Esophagus squamous epithelium (tissue), 4 donors: ENCODE data around the gene NLGN1.
A peak's percentile ranks its signal among the peaks of the same experiment; 100 is the strongest.

Experiments used
- POLR2A ChIP-seq, 4 donors: fragments of 450-650 bp; IDR thresholded peaks; one replicate each; pipeline ENCODE4 v1.6.1; 2017; ENCODE audit warnings: antibody characterized with exemption in 4 of 4, mild to moderate bottlenecking in 4 of 4, moderate library complexity in 3 of 4
- TF ChIP-seq, protein P1 (sequence below), 6 experiments: fragments of 450-650 bp in 4 of 6; fragments of 200-600 bp in 2 of 6; sonication (generic) in 2 of 6; IDR thresholded peaks; one replicate each; pipeline ENCODE4 v1.5.1; 2016 to 2019; ENCODE audit warnings: antibody characterized with exemption in 6 of 6, mild to moderate bottlenecking in 4 of 6, moderate library complexity in 4 of 6

DNA sequence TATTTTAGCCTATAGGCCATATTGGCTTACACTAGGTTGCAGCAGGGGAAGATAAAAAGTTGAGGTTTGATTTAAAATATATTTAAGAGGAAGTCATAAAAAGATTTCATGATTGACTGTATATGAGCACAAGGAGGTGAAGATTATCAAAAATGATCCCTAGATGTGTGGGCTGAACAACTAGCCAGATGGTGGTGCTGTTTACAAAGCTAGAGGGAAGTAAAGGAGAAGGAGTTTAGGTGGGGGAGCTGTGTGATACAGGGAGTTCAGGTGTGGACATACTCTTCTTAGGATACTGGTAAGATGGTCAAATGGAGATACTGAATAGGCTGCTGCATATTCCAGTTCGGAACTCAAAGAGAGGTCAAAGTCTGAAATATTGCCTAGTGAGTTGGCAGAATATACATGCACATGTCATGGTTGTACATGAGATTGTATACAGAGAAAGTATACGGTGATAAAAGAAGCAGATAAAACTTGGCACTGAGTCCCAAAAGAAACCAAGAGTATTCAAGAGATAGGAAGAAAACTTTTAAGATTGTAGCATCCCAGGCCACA lies 727.8 kb downstream of the NLGN1 start:
- TF ChIP-seq, protein P1, sequence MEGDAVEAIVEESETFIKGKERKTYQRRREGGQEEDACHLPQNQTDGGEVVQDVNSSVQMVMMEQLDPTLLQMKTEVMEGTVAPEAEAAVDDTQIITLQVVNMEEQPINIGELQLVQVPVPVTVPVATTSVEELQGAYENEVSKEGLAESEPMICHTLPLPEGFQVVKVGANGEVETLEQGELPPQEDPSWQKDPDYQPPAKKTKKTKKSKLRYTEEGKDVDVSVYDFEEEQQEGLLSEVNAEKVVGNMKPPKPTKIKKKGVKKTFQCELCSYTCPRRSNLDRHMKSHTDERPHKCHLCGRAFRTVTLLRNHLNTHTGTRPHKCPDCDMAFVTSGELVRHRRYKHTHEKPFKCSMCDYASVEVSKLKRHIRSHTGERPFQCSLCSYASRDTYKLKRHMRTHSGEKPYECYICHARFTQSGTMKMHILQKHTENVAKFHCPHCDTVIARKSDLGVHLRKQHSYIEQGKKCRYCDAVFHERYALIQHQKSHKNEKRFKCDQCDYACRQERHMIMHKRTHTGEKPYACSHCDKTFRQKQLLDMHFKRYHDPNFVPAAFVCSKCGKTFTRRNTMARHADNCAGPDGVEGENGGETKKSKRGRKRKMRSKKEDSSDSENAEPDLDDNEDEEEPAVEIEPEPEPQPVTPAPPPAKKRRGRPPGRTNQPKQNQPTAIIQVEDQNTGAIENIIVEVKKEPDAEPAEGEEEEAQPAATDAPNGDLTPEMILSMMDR (IDR thresholded peaks at IDR 0.05), result peak in 1 of 6 experiments; percentile 33
- TF ChIP-seq POLR2A (IDR thresholded peaks at IDR 0.05), result no peak
